ENCODE results near the gene ATF7IP2.

DNA sequence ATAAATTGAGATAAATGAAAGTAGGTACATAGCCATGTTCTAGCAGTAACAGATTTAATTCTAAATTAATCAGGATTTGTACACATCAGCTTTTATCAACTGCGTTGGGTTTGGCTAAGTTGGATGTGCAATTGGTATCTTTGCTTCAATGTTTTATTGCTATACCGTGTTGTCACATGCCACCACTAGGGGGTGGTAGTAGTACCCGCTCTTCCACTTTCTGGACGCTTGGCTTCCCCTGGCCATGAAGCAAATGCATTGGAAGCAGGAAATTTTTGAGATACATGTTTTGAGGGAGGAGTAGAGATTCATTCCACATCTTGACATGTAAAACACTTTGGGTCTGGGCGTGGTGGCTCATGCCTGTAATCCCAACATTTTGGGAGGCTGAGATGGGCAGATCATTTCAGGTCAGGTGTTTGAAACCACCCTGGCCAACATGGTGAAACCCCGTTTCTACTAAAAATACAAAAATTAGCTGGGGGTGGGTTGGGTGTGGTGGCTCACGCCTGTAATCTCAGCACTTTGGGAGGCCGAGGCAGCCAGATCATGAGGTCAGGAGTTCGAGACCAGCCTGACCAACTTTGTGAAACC lies 135.9 kb downstream of the ATF7IP2 start:
- TF ChIP-seq, protein P1, sequence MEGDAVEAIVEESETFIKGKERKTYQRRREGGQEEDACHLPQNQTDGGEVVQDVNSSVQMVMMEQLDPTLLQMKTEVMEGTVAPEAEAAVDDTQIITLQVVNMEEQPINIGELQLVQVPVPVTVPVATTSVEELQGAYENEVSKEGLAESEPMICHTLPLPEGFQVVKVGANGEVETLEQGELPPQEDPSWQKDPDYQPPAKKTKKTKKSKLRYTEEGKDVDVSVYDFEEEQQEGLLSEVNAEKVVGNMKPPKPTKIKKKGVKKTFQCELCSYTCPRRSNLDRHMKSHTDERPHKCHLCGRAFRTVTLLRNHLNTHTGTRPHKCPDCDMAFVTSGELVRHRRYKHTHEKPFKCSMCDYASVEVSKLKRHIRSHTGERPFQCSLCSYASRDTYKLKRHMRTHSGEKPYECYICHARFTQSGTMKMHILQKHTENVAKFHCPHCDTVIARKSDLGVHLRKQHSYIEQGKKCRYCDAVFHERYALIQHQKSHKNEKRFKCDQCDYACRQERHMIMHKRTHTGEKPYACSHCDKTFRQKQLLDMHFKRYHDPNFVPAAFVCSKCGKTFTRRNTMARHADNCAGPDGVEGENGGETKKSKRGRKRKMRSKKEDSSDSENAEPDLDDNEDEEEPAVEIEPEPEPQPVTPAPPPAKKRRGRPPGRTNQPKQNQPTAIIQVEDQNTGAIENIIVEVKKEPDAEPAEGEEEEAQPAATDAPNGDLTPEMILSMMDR (IDR thresholded peaks at IDR 0.05; ENCODE audit: extremely low read depth in 1 of 2, insufficient read depth in 1 of 2, low read depth in 1 of 2, low read length in 2 of 2), result peak; percentile 69 to 82
- no peak for TF ChIP-seq EZH2 (IDR thresholded peaks at IDR 0.05; ENCODE audit: borderline replicate concordance, low read depth, low read length, severe bottlenecking)
- no peak for TF ChIP-seq FOS (IDR thresholded peaks at IDR 0.05; ENCODE audit: borderline replicate concordance, insufficient read depth, low read length)
- TF ChIP-seq POLR2A (IDR thresholded peaks at IDR 0.05; ENCODE audit: low read depth, low read length), result no peak
- no peak for TF ChIP-seq MAX (IDR thresholded peaks at IDR 0.05; ENCODE audit: insufficient read depth, insufficient read length)
- no peak for TF ChIP-seq POLR2AphosphoS5 (IDR thresholded peaks at IDR 0.05; ENCODE audit: insufficient read depth, low read depth, low read length)
- TF ChIP-seq JUN (IDR thresholded peaks at IDR 0.05; ENCODE audit: borderline replicate concordance, insufficient read depth, insufficient read length, low read depth), result no peak
- no peak for TF ChIP-seq MYC (IDR thresholded peaks at IDR 0.05; ENCODE audit: low read depth, low read length)
- TF ChIP-seq GATA2 (IDR thresholded peaks at IDR 0.05; ENCODE audit: insufficient read depth, insufficient read length, low read depth, low read length), result no peak
